Activated naive CD4-positive, alpha-beta T cell treated with anti-CD3 and anti-CD28 coated beads, Interleukin-2, amount 50 U/mL, for 72 hours (primary cell): ENCODE data around the gene NOTCH1. TPM values are rescaled to one million over a fixed set of nuclear protein-coding genes. Genes with fewer than 3 reads are reported as not detected.

Source experiments
- ATAC-seq, 2 donors: fragments of 150-1000 bp; cut with Tn5 transposase; 2 replicates each; pipeline ENCODE4 v1.10.0; 2021; ENCODE audit warnings: mild to moderate bottlenecking in 2 of 2, moderate library complexity in 2 of 2
- DNase-seq, 2 donors: peaks; one replicate each; pipeline ENCODE4 v3.0.0; 2021 to 2022; ENCODE audit warnings: low spot score in 2 of 2
- H3K27ac Mint-ChIP-seq, 2 donors: one replicate each; pipeline ENCODE4 v1.8.0; 2022; ENCODE audit warnings: mild to moderate bottlenecking in 2 of 2, mixed read lengths in 2 of 2
- H3K36me3 Mint-ChIP-seq, 2 donors: one replicate each; pipeline ENCODE4 v1.8.0; 2022; ENCODE audit warnings: mixed read lengths in 2 of 2
- H3K9me3 Mint-ChIP-seq, 2 donors: one replicate each; pipeline ENCODE4 v1.8.0; 2022; ENCODE audit warnings: mixed read lengths in 2 of 2
- total RNA-seq, 2 donors: library from RNA; stranded (reverse); gene quantifications; one replicate each; pipeline ENCODE4 v1.2.3, GENCODE V29; 2022

Gene NOTCH1
- total RNA-seq, 2 donors from 2014 or later: 76.4 to 85.5 TPM

GRCh38 chr9:136494531-136495215 is 51.2 kb downstream of the NOTCH1 start:
- Mint-ChIP-seq H3K36me3 (no peaks in the 10 kb centered on the region), H3K9me3 (no peaks in the 10 kb centered on the region), H3K27ac (peak overlapping the region in 1 of 2 donors; percentile 64)
- ATAC-seq (no peak), DNase-seq (no peak)

- DNase-seq (no peak), ATAC-seq (peak in 1 of 2 donors; percentile 20)
- Mint-ChIP-seq H3K9me3 (no peaks in the 10 kb centered on the region), H3K36me3 (no peaks in the 10 kb centered on the region), H3K27ac (peak overlapping the region in 1 of 2 donors; percentile 64)
Measured at GRCh38 chr9:136494012-136494411, 51.8 kb downstream of the NOTCH1 start.

- Mint-ChIP-seq H3K9me3 (no peaks in the 10 kb centered on the region), H3K36me3 (no peaks in the 10 kb centered on the region), H3K27ac (peak overlapping the region in 1 of 2 donors; percentile 64)
- ATAC-seq: peak; percentile 7 to 22
- no peak for DNase-seq
Measured at GRCh38 chr9:136493567-136493971, 52.3 kb downstream of the NOTCH1 start.

GRCh38 chr9:136492978-136493522 is 52.8 kb downstream of the NOTCH1 start:
- no peaks in the 10 kb centered on the region for H3K36me3 Mint-ChIP-seq
- ATAC-seq (peak in 1 of 2 donors; percentile 7), DNase-seq (no peak)
- H3K27ac Mint-ChIP-seq: no peak overlapping the region
- no peaks in the 10 kb centered on the region for H3K9me3 Mint-ChIP-seq

GRCh38 chr9:136489731-136490130 is 56.1 kb downstream of the NOTCH1 start:
- no peaks in the 10 kb centered on the region for H3K36me3 Mint-ChIP-seq
- ATAC-seq (no peak), DNase-seq (no peak)
- H3K27ac Mint-ChIP-seq: no peak overlapping the region
- no peaks in the 10 kb centered on the region for H3K9me3 Mint-ChIP-seq

GRCh38 chr9:136488247-136489214 is 57.3 kb downstream of the NOTCH1 start:
- ATAC-seq: peak; percentile 44 to 46
- Mint-ChIP-seq H3K27ac (peak overlapping the region in 1 of 2 donors; percentile 12), H3K9me3 (no peaks in the 10 kb centered on the region), H3K36me3 (no peaks in the 10 kb centered on the region)
- DNase-seq: peak; percentile 78 to 83

- ATAC-seq (no peak), DNase-seq (no peak)
- peak overlapping the region in 1 of 2 donors; percentile 12 for H3K27ac Mint-ChIP-seq
- no peaks in the 10 kb centered on the region for H3K9me3 Mint-ChIP-seq
- peaks cover 0 to 2% of the 10 kb centered on the region in 2 donors for H3K36me3 Mint-ChIP-seq
Measured at GRCh38 chr9:136487672-136488071, 58.2 kb downstream of the NOTCH1 start.

- DNase-seq: no peak
- Mint-ChIP-seq H3K27ac (no peak overlapping the region), H3K36me3 (peaks cover 4 to 8% of the 10 kb centered on the region in 2 donors), H3K9me3 (no peaks in the 10 kb centered on the region)
- no peak for ATAC-seq
Measured at GRCh38 chr9:136486823-136487620, 58.8 kb downstream of the NOTCH1 start.

GRCh38 chr9:136486131-136486530 is 59.7 kb downstream of the NOTCH1 start:
- no peak overlapping the region for H3K27ac Mint-ChIP-seq
- H3K9me3 Mint-ChIP-seq: no peaks in the 10 kb centered on the region

GRCh38 chr9:136485049-136486045 is 60.5 kb downstream of the NOTCH1 start:
- no peaks in the 10 kb centered on the region for H3K9me3 Mint-ChIP-seq
- no peak overlapping the region for H3K27ac Mint-ChIP-seq
- peak in 1 of 2 donors; percentile 19 for ATAC-seq
- DNase-seq: peak; percentile 79 to 87
- H3K36me3 Mint-ChIP-seq: peaks cover 10 to 15% of the 10 kb centered on the region in 2 donors

More at GRCh38 chr9:136486131-136486530, 59.7 kb downstream of the NOTCH1 start:
- ATAC-seq (no peak), DNase-seq (no peak)
- peaks cover 10 to 15% of the 10 kb centered on the region in 2 donors for H3K36me3 Mint-ChIP-seq

GRCh38 chr9:136484153-136485048 is 61.4 kb downstream of the NOTCH1 start:
- Mint-ChIP-seq H3K36me3 (peaks cover 10 to 21% of the 10 kb centered on the region in 2 donors), H3K27ac (no peak overlapping the region), H3K9me3 (no peaks in the 10 kb centered on the region)
- ATAC-seq (no peak), DNase-seq (peak; percentile 21 to 73)

- Mint-ChIP-seq H3K36me3 (peaks cover 10 to 21% of the 10 kb centered on the region in 2 donors), H3K27ac (peak overlapping the region; percentile 85 to 98), H3K9me3 (no peaks in the 10 kb centered on the region)
- DNase-seq: peak; percentile 99
- ATAC-seq: peak; percentile 75 to 77
Measured at GRCh38 chr9:136483589-136484152, 62.2 kb downstream of the NOTCH1 start.

GRCh38 chr9:136482793-136483588 is 62.9 kb downstream of the NOTCH1 start, which contains the start of gene SEC16A:
TSS of gene SEC16A (minus strand) at chr9:136483040. CDS start at chr9:136477615, 5,425 bp downstream.
- peaks cover 10 to 21% of the 10 kb centered on the region in 2 donors for H3K36me3 Mint-ChIP-seq
- ATAC-seq (peak; percentile 76 to 77), DNase-seq (peak; percentile 99)
- H3K9me3 Mint-ChIP-seq: no peaks in the 10 kb centered on the region
- H3K27ac Mint-ChIP-seq: peak within 1 kb of the TSS; percentile 98
